OCI-LY3 (cell line): ENCODE results near the gene ACTL6B.

ENCODE experiments used
- EZH2phosphoT487 ChIP-seq: fragments of 200-600 bp; shearing (Covaris generic); IDR thresholded peaks from 2 replicates; pipeline ENCODE4 v1.6.1; 2018; ENCODE audit warnings: antibody characterized with exemption, mixed run types, low read depth
- TF ChIP-seq, protein P1 (sequence below): fragments of 200-600, 300-600 bp; sonication (generic); IDR thresholded peaks from 2 replicates; pipeline ENCODE4 v1.5.1; 2014; ENCODE audit warnings: antibody characterized with exemption, low read length, low read depth

DNA sequence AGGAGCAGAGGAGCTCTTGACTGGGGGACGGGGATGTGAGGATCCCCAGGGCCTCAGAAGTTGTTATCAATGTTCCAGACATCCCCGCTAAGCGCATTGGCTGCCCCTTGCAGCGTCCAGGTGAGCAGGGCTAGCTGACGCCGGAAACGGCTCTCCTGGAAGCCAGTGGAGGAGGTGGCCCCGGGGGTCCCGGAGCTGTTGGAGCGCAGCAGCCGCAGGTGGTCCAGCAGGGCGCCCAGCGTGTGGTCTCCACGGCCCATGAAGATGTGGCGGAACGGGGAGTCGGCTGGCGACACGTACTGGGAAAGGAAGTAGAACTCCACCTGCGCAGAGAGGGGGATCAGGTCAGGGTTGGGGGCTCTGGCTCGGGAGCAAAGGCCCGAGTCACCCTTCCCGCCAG lies 35.4 kb downstream of the ACTL6B start:
- no peak for TF ChIP-seq EZH2phosphoT487
- TF ChIP-seq, protein P1, sequence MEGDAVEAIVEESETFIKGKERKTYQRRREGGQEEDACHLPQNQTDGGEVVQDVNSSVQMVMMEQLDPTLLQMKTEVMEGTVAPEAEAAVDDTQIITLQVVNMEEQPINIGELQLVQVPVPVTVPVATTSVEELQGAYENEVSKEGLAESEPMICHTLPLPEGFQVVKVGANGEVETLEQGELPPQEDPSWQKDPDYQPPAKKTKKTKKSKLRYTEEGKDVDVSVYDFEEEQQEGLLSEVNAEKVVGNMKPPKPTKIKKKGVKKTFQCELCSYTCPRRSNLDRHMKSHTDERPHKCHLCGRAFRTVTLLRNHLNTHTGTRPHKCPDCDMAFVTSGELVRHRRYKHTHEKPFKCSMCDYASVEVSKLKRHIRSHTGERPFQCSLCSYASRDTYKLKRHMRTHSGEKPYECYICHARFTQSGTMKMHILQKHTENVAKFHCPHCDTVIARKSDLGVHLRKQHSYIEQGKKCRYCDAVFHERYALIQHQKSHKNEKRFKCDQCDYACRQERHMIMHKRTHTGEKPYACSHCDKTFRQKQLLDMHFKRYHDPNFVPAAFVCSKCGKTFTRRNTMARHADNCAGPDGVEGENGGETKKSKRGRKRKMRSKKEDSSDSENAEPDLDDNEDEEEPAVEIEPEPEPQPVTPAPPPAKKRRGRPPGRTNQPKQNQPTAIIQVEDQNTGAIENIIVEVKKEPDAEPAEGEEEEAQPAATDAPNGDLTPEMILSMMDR = no peak
